OCI-LY3 (cell line): Measurements from ENCODE around the gene OTUD5.

ENCODE experiments used
- H2AFZ ChIP-seq: fragments of 200-600, 300-600 bp; shearing (Covaris generic); 2 replicates; pipeline ENCODE4 v1.6.0; 2014; ENCODE audit warnings: antibody characterized with exemption, low read depth, low read length
- H3K27ac ChIP-seq: fragments of 200-600, 300-600 bp; sonication (generic); 2 replicates; pipeline ENCODE4 v1.5.1; 2014; ENCODE audit warnings: mild to moderate bottlenecking, low read length, moderate library complexity, mixed read lengths
- H3K27me3 ChIP-seq: fragments of 200-600, 300-600 bp; sonication (generic); 2 replicates; pipeline ENCODE4 v1.6.1; 2014; ENCODE audit warnings: low read depth, low read length, mixed read lengths
- H3K36me3 ChIP-seq: fragments of 200-600, 300-600 bp; sonication (generic); replicated peaks from 2 replicates; pipeline ENCODE3; 2014; ENCODE audit warnings: low read depth, low read length, mixed read lengths
- H3K4me1 ChIP-seq: fragments of 300-600, 200-600 bp; sonication (generic); 2 replicates; pipeline ENCODE4 v1.6.1; 2014; ENCODE audit warnings: low read length, mixed read lengths
- H3K4me2 ChIP-seq: fragments of 200-600, 300-600 bp; sonication (generic); 2 replicates; pipeline ENCODE4 v1.6.1; 2014; ENCODE audit warnings: low read length, mixed read lengths
- H3K4me3 ChIP-seq: fragments of 300-600, 200-600 bp; sonication (generic); 2 replicates; pipeline ENCODE4 v1.5.1; 2014; ENCODE audit warnings: antibody characterized with exemption, mild to moderate bottlenecking, low read length, moderate library complexity
- H3K79me2 ChIP-seq: fragments of 300-600, 200-600 bp; shearing (Covaris generic); 2 replicates; pipeline ENCODE4 v1.6.1; 2014; ENCODE audit warnings: mild to moderate bottlenecking, low read length, mixed read lengths
- H3K9ac ChIP-seq: fragments of 300-600, 200-600 bp; shearing (Covaris generic); 2 replicates; pipeline ENCODE4 v1.6.0; 2014; ENCODE audit warnings: mild to moderate bottlenecking, low read length, moderate library complexity
- H3K9me3 ChIP-seq: fragments of 200-600, 300-600 bp; shearing (Covaris generic); 2 replicates; pipeline ENCODE4 v1.6.1; 2014; ENCODE audit warnings: low read length, mixed read lengths; ENCODE audit not compliant: insufficient read depth
- H4K20me1 ChIP-seq: fragments of 200-600, 300-600 bp; sonication (generic); 2 replicates; pipeline ENCODE4 v1.6.1; 2016; ENCODE audit warnings: low read length, mixed read lengths; ENCODE audit not compliant: insufficient read depth
- EZH2phosphoT487 ChIP-seq: fragments of 200-600 bp; shearing (Covaris generic); IDR thresholded peaks from 2 replicates; pipeline ENCODE4 v1.6.1; 2018; ENCODE audit warnings: antibody characterized with exemption, mixed run types, low read depth
- TF ChIP-seq, protein P1 (sequence below): fragments of 200-600, 300-600 bp; sonication (generic); IDR thresholded peaks from 2 replicates; pipeline ENCODE4 v1.5.1; 2014; ENCODE audit warnings: antibody characterized with exemption, low read length, low read depth

OTUD5 gene

DNA sequence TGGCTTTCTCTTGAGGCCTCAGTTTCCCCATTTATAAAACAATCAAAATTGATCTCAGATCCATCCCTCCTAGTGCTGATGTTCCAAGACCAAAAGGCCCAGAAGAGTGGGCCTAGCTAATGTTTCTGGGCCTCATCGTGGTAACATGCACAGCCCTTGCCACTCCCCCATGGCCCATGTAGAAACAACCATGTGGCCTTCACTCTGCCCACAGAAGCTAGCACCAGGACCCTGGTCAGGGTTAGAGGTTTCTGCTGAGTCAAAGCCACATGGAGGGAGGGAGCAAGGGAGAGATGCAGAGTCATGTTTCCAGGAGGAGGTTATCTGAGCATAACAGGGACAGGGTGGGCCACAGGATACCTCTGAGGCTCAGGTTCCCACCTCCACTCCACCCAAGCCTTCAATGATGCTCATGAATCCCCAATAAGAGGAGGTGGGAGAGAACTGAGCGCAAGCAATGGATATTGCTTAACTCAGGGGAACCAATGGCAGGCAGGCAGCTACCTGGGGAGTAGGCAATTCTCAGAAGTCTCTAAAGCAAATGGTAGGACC is 16.9 kb downstream of the OTUD5 start:
- Histone ChIP-seq H3K4me1 (peaks cover 88% of the 10 kb centered on the region), H3K79me2 (peaks cover 81% of the 10 kb centered on the region), H2AFZ (no peak overlapping the region), H3K9me3 (no peaks in the 10 kb centered on the region), H3K4me2 (peak overlapping the region; percentile 74), H3K9ac (peak overlapping the region; percentile 91), H4K20me1 (no peaks in the 10 kb centered on the region), H3K27ac (peak overlapping the region; percentile 100), H3K4me3 (no peak overlapping the region), H3K27me3 (no peaks in the 10 kb centered on the region), H3K36me3 (peaks cover 24% of the 10 kb centered on the region)
- TF ChIP-seq EZH2phosphoT487: no peak
- TF ChIP-seq, protein P1, sequence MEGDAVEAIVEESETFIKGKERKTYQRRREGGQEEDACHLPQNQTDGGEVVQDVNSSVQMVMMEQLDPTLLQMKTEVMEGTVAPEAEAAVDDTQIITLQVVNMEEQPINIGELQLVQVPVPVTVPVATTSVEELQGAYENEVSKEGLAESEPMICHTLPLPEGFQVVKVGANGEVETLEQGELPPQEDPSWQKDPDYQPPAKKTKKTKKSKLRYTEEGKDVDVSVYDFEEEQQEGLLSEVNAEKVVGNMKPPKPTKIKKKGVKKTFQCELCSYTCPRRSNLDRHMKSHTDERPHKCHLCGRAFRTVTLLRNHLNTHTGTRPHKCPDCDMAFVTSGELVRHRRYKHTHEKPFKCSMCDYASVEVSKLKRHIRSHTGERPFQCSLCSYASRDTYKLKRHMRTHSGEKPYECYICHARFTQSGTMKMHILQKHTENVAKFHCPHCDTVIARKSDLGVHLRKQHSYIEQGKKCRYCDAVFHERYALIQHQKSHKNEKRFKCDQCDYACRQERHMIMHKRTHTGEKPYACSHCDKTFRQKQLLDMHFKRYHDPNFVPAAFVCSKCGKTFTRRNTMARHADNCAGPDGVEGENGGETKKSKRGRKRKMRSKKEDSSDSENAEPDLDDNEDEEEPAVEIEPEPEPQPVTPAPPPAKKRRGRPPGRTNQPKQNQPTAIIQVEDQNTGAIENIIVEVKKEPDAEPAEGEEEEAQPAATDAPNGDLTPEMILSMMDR: no peak

DNA sequence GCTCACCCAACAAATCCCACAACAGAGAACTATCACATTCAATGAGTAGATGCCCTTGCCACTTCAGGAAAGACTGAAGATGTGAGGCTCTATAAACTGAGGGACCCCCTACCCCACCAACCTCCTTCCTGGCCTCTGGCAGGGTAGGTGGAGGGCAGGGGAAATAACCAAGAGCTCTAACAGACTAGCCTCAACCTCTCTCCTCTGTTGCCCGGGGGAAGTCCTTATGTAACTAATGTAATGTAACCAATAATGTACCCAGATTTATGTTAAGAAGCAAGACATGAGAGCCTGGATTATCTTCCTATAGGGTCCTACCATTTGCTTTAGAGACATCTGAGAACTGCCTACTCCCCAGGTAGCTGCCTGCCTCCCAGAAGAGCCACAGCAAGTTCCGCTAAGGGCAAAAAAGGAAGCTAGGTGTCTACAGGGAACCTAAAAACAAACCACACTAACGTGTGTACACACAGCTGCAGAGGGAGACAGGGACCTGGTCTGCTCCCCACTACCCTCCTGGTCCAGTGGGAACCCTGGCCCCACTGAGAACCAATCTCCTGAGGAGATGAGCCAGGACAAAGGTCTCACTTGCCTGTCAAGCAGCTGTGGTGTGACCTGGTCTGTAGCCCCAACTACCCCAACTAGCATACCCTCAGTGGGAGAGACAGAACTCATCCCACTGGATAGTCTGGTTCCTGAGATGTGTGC is 17.7 kb downstream of the OTUD5 start:
- no peaks in the 10 kb centered on the region for H3K9me3 ChIP-seq
- peaks cover 93% of the 10 kb centered on the region for H3K4me1 ChIP-seq
- H2AFZ ChIP-seq: no peak overlapping the region
- H3K27ac ChIP-seq: peak overlapping the region; percentile 100
- H3K79me2 ChIP-seq: peaks cover 80% of the 10 kb centered on the region
- H3K9ac ChIP-seq: peak overlapping the region; percentile 91
- peak overlapping the region; percentile 47 for H3K4me3 ChIP-seq
- no peaks in the 10 kb centered on the region for H3K27me3 ChIP-seq
- no peak for TF ChIP-seq EZH2phosphoT487
- TF ChIP-seq, protein P1: no peak
- no peaks in the 10 kb centered on the region for H4K20me1 ChIP-seq
- H3K4me2 ChIP-seq: peak overlapping the region; percentile 74
- peaks cover 24% of the 10 kb centered on the region for H3K36me3 ChIP-seq

DNA sequence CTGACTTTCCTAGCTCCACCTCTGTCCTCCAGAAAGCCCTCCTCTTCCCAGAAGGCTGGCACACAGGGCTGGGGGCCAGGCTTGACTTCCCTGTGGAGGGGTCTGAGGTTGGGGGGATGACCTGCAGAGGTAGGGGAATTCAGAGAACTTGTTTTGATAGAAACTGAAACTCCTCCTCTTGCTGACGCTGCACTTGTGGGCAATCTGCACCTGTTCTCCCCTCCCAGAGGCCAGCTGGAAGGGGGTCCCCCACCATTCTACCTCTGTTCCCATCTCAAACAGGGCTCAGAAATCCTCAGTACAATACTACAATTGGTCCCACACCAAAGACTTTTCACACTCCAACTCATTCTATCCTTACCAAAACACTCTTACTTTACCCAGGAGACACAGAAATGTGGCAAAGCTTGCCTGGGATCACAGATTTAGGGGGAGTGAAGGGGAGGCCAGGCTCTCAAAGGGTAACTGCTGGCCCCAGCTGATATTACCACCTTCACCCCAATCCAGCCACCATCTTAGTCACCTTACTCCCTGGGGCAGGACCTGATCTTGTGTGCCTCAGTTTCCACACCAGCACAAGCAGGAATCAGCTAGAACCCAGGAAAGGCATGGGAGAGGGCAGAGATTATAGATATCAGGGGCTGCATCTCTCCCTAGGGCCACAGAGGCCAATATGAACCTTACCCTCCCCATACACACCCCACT is 18.5 kb downstream of the OTUD5 start:
- Histone ChIP-seq H3K4me1 (peaks cover 95% of the 10 kb centered on the region), H3K27me3 (no peaks in the 10 kb centered on the region), H4K20me1 (no peaks in the 10 kb centered on the region), H3K27ac (peak overlapping the region; percentile 100), H3K4me3 (peak overlapping the region; percentile 62), H3K4me2 (peak overlapping the region; percentile 85), H3K9me3 (no peaks in the 10 kb centered on the region), H2AFZ (no peak overlapping the region), H3K79me2 (peaks cover 80% of the 10 kb centered on the region), H3K9ac (peak overlapping the region; percentile 91), H3K36me3 (peaks cover 31% of the 10 kb centered on the region)
- TF ChIP-seq EZH2phosphoT487: no peak

DNA sequence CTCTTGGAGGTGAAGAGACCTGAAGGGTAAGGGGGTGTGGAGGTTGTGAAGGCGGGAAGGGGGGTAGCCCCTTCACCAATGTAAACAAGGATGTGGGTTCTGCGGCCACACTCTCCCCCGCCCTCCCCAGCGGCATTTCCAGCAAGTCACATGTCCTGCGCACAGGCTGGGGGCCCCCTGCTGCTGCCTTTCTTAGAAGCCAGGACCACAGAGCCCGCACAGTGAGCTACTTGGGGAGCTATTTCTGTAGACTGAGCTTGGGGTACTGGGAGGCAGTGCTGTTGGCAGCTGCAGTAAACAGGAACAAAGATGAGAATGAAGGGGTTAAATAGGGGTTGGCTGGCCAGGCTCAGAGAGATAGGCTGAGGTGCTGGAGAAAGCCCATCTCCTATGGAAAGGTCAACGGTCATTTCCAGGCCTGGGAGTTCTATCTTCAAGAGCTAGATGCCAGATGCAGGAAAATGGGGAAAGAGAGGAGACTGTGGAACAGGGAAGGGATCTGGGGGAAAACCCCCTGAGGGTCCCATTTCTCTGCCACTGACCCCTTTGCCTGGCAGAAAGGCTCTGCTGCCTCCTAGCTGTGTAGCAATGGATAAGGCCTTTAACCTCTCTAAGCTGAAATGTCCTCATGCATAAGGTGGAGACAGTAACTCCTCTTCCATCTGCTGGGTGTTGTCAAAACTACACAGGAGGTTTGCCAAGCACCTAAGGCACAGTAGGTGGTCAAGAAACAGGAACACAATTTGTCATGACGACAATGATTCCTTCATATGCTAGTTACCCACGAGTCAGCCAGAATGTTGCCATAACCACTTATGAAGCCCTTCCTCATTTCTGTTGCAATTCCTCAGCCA is 20.1 kb downstream of the OTUD5 start:
- peaks cover 73% of the 10 kb centered on the region for H3K79me2 ChIP-seq
- H2AFZ ChIP-seq: no peak overlapping the region
- H3K4me3 ChIP-seq: peak overlapping the region; percentile 62
- H4K20me1 ChIP-seq: no peaks in the 10 kb centered on the region
- peaks cover 93% of the 10 kb centered on the region for H3K4me1 ChIP-seq
- TF ChIP-seq, protein P1: peak; percentile 65
- TF ChIP-seq EZH2phosphoT487: peak; percentile 78; the same call in 1 of the 2 replicates
- H3K27me3 ChIP-seq: no peaks in the 10 kb centered on the region
- H3K9me3 ChIP-seq: no peaks in the 10 kb centered on the region
- peak overlapping the region; percentile 85 for H3K4me2 ChIP-seq
- peak overlapping the region; percentile 100 for H3K27ac ChIP-seq
- peaks cover 31% of the 10 kb centered on the region for H3K36me3 ChIP-seq
- H3K9ac ChIP-seq: peak overlapping the region; percentile 98
